Karpas-422 (cell line): ENCODE data around the gene HPSE2. TPM values are rescaled to one million over a fixed set of nuclear protein-coding genes. Genes with fewer than 3 reads are reported as not detected.

ENCODE experiments used
- DNase-seq: peaks from one replicate; pipeline ENCODE4 v3.0.0-alpha.2; 2015
- H2AFZ ChIP-seq: fragments of 200-600 bp; sonication (generic); 2 replicates; pipeline ENCODE4 v1.6.1; 2014; ENCODE audit warnings: antibody characterized with exemption, low read length, mixed read lengths
- H3K27ac ChIP-seq: fragments of 200-600 bp; sonication (generic); 2 replicates; pipeline ENCODE4 v1.5.1; 2014; ENCODE audit warnings: mild to moderate bottlenecking, low read length, moderate library complexity
- H3K27me3 ChIP-seq: fragments of 200-600 bp; sonication (generic); 2 replicates; pipeline ENCODE4 v1.6.1; 2014; ENCODE audit warnings: low read length, mixed read lengths
- H3K36me3 ChIP-seq: fragments of 200-600 bp; sonication (generic); 2 replicates; pipeline ENCODE4 v1.6.1; 2014; ENCODE audit warnings: low read length, mixed read lengths; ENCODE audit not compliant: insufficient read depth
- H3K4me1 ChIP-seq: fragments of 200-600 bp; sonication (generic); 2 replicates; pipeline ENCODE4 v1.6.1; 2014; ENCODE audit warnings: mild to moderate bottlenecking, low read length, mixed read lengths
- H3K4me2 ChIP-seq: fragments of 200-600 bp; sonication (generic); 2 replicates; pipeline ENCODE4 v1.6.1; 2014; ENCODE audit warnings: low read length, low read depth, mild to moderate bottlenecking; ENCODE audit not compliant: poor library complexity, severe bottlenecking
- H3K4me3 ChIP-seq: fragments of 200-600 bp; sonication (generic); 2 replicates; pipeline ENCODE4 v1.5.1; 2014; ENCODE audit warnings: mild to moderate bottlenecking, antibody characterized with exemption, low read length, mixed read lengths
- H3K79me2 ChIP-seq: fragments of 200-600 bp; sonication (generic); 2 replicates; pipeline ENCODE4 v1.6.1; 2014; ENCODE audit warnings: mild to moderate bottlenecking, low read length, mixed read lengths
- H3K9ac ChIP-seq: fragments of 200-600 bp; sonication (generic); 2 replicates; pipeline ENCODE4 v1.6.0; 2014; ENCODE audit warnings: low read length
- H3K9me2 ChIP-seq: fragments of 200-600 bp; sonication (generic), shearing (Covaris generic); replicated peaks from 2 replicates; pipeline ENCODE4 v1.6.0; 2014; ENCODE audit warnings: mild to moderate bottlenecking, low read length, moderate library complexity; ENCODE audit not compliant: insufficient read depth
- H3K9me3 ChIP-seq: fragments of 300-700, 200-600 bp; sonication (generic); 2 replicates; pipeline ENCODE4 v1.6.1; 2014; ENCODE audit warnings: low read length, mixed read lengths
- H4K20me1 ChIP-seq: fragments of 200-600 bp; sonication (generic); 2 replicates; pipeline ENCODE4 v1.6.1; 2014; ENCODE audit warnings: mild to moderate bottlenecking, antibody characterized with exemption, low read length, low read depth; ENCODE audit not compliant: insufficient read depth
- total RNA-seq: library from RNA; depleted of rRNA; stranded (reverse); fragments of >200 nt; shearing (Covaris generic); gene quantifications from 2 replicates; pipeline ENCODE4 v1.2.3, GENCODE V29; 2014; ENCODE audit warnings: low replicate concordance

Gene HPSE2
- total RNA-seq, 1 experiment from 2014 or later = not detected

GRCh38 chr10:98980353-98980752 is 255.3 kb downstream of the HPSE2 start:
- Histone ChIP-seq H2AFZ (no peak overlapping the region), H3K79me2 (no peaks in the 10 kb centered on the region), H3K27ac (no peak overlapping the region), H3K9me3 (no peaks in the 10 kb centered on the region), H4K20me1 (no peaks in the 10 kb centered on the region), H3K9me2 (no peaks in the 10 kb centered on the region), H3K9ac (no peak overlapping the region), H3K36me3 (no peaks in the 10 kb centered on the region), H3K4me2 (no peak overlapping the region), H3K4me3 (no peak overlapping the region), H3K27me3 (no peaks in the 10 kb centered on the region), H3K4me1 (no peaks in the 10 kb centered on the region)
- DNase-seq = no peak

- H3K27me3 ChIP-seq = no peaks in the 10 kb centered on the region
- H3K27ac ChIP-seq = no peak overlapping the region
- no peak overlapping the region for H2AFZ ChIP-seq
- no peaks in the 10 kb centered on the region for H3K79me2 ChIP-seq
- no peaks in the 10 kb centered on the region for H3K9me3 ChIP-seq
- DNase-seq = no peak
- H3K4me3 ChIP-seq = no peak overlapping the region
- H4K20me1 ChIP-seq = no peaks in the 10 kb centered on the region
- no peaks in the 10 kb centered on the region for H3K36me3 ChIP-seq
- no peak overlapping the region for H3K4me2 ChIP-seq
- H3K9ac ChIP-seq = no peak overlapping the region
- H3K4me1 ChIP-seq = no peaks in the 10 kb centered on the region
- no peaks in the 10 kb centered on the region for H3K9me2 ChIP-seq
Measured at GRCh38 chr10:98971464-98971863, 264.2 kb downstream of the HPSE2 start.

- no peaks in the 10 kb centered on the region for H3K36me3 ChIP-seq
- no peaks in the 10 kb centered on the region for H3K4me1 ChIP-seq
- no peak overlapping the region for H3K27ac ChIP-seq
- no peak overlapping the region for H3K4me3 ChIP-seq
- DNase-seq = no peak
- H3K4me2 ChIP-seq = no peak overlapping the region
- no peaks in the 10 kb centered on the region for H3K79me2 ChIP-seq
- no peaks in the 10 kb centered on the region for H3K27me3 ChIP-seq
- no peaks in the 10 kb centered on the region for H3K9me3 ChIP-seq
- no peak overlapping the region for H2AFZ ChIP-seq
- H3K9ac ChIP-seq = no peak overlapping the region
- no peaks in the 10 kb centered on the region for H4K20me1 ChIP-seq
- H3K9me2 ChIP-seq = no peaks in the 10 kb centered on the region
Measured at GRCh38 chr10:98967601-98968000, 268.1 kb downstream of the HPSE2 start.

- DNase-seq = no peak
- no peak overlapping the region for H2AFZ ChIP-seq
- H3K36me3 ChIP-seq = no peaks in the 10 kb centered on the region
- no peaks in the 10 kb centered on the region for H3K9me2 ChIP-seq
- no peak overlapping the region for H3K4me2 ChIP-seq
- no peaks in the 10 kb centered on the region for H4K20me1 ChIP-seq
- no peak overlapping the region for H3K4me3 ChIP-seq
- no peaks in the 10 kb centered on the region for H3K79me2 ChIP-seq
- no peaks in the 10 kb centered on the region for H3K4me1 ChIP-seq
- no peaks in the 10 kb centered on the region for H3K27me3 ChIP-seq
- H3K9ac ChIP-seq = no peak overlapping the region
- no peak overlapping the region for H3K27ac ChIP-seq
- no peaks in the 10 kb centered on the region for H3K9me3 ChIP-seq
Measured at GRCh38 chr10:98963608-98964007, 272.0 kb downstream of the HPSE2 start.

- H3K9ac ChIP-seq = no peak overlapping the region
- no peaks in the 10 kb centered on the region for H3K36me3 ChIP-seq
- H3K9me3 ChIP-seq = no peaks in the 10 kb centered on the region
- no peaks in the 10 kb centered on the region for H3K79me2 ChIP-seq
- no peaks in the 10 kb centered on the region for H3K27me3 ChIP-seq
- H3K4me2 ChIP-seq = no peak overlapping the region
- no peak overlapping the region for H3K4me3 ChIP-seq
- DNase-seq = no peak
- no peak overlapping the region for H3K27ac ChIP-seq
- no peaks in the 10 kb centered on the region for H3K4me1 ChIP-seq
- no peak overlapping the region for H2AFZ ChIP-seq
- H3K9me2 ChIP-seq = no peaks in the 10 kb centered on the region
- no peaks in the 10 kb centered on the region for H4K20me1 ChIP-seq
Measured at GRCh38 chr10:98959379-98959778, 276.3 kb downstream of the HPSE2 start.

- no peaks in the 10 kb centered on the region for H3K36me3 ChIP-seq
- no peaks in the 10 kb centered on the region for H3K9me2 ChIP-seq
- no peak overlapping the region for H3K9ac ChIP-seq
- DNase-seq = no peak
- H3K79me2 ChIP-seq = no peaks in the 10 kb centered on the region
- no peaks in the 10 kb centered on the region for H3K9me3 ChIP-seq
- H4K20me1 ChIP-seq = no peaks in the 10 kb centered on the region
- H3K27me3 ChIP-seq = no peaks in the 10 kb centered on the region
- no peak overlapping the region for H3K4me3 ChIP-seq
- no peak overlapping the region for H3K27ac ChIP-seq
- H3K4me2 ChIP-seq = no peak overlapping the region
- H2AFZ ChIP-seq = no peak overlapping the region
- no peaks in the 10 kb centered on the region for H3K4me1 ChIP-seq
Measured at GRCh38 chr10:98957801-98958200, 277.9 kb downstream of the HPSE2 start.

GRCh38 chr10:98956576-98957260 is 278.9 kb downstream of the HPSE2 start:
- DNase-seq = no peak
- Histone ChIP-seq H2AFZ (no peak overlapping the region), H3K9me2 (no peaks in the 10 kb centered on the region), H3K9me3 (no peaks in the 10 kb centered on the region), H3K36me3 (no peaks in the 10 kb centered on the region), H4K20me1 (no peaks in the 10 kb centered on the region), H3K9ac (no peak overlapping the region), H3K27me3 (no peaks in the 10 kb centered on the region), H3K4me1 (no peaks in the 10 kb centered on the region), H3K79me2 (no peaks in the 10 kb centered on the region), H3K4me3 (no peak overlapping the region), H3K4me2 (no peak overlapping the region), H3K27ac (no peak overlapping the region)

- no peaks in the 10 kb centered on the region for H3K9me3 ChIP-seq
- no peak overlapping the region for H3K4me2 ChIP-seq
- no peaks in the 10 kb centered on the region for H3K36me3 ChIP-seq
- no peaks in the 10 kb centered on the region for H3K79me2 ChIP-seq
- H3K4me1 ChIP-seq = no peaks in the 10 kb centered on the region
- H3K9ac ChIP-seq = no peak overlapping the region
- H3K9me2 ChIP-seq = no peaks in the 10 kb centered on the region
- no peaks in the 10 kb centered on the region for H3K27me3 ChIP-seq
- no peak overlapping the region for H2AFZ ChIP-seq
- DNase-seq = no peak
- H3K4me3 ChIP-seq = no peak overlapping the region
- H4K20me1 ChIP-seq = no peaks in the 10 kb centered on the region
- no peak overlapping the region for H3K27ac ChIP-seq
Measured at GRCh38 chr10:98953251-98953650, 282.4 kb downstream of the HPSE2 start.
